ENCODE data around the gene CRTC2. TPM values are rescaled to one million over a fixed set of nuclear protein-coding genes. Genes with fewer than 3 reads are reported as not detected.
A peak's percentile ranks its signal among the peaks of the same experiment; 100 is the strongest.

Gene CRTC2
- total RNA-seq, 1 experiment from 2014 or later = 39.3 TPM

GRCh38 chr1:153903841-153904455 is 54.5 kb downstream of the CRTC2 start:
- H3K9me3 ChIP-seq (ENCODE audit: control insufficient read depth, insufficient read depth, low read depth, low read length) = no peaks in the 10 kb centered on the region
- TF ChIP-seq POLR2AphosphoS5 (IDR thresholded peaks at IDR 0.05; ENCODE audit: low read depth, low read length) (no peak), CTCF (IDR thresholded peaks at IDR 0.05) (no peak), REST (IDR thresholded peaks at IDR 0.05; ENCODE audit: insufficient read depth in 1 of 2, low read depth in 2 of 2, low read length in 1 of 2) (no peak), SIN3A (IDR thresholded peaks at IDR 0.05; ENCODE audit: borderline replicate concordance, insufficient read depth, low read depth, low read length) (no peak), TCF7L2 (IDR thresholded peaks at IDR 0.05; ENCODE audit: low read depth, low read length) (no peak)
- H3K36me3 ChIP-seq (ENCODE audit: control insufficient read depth, insufficient read depth, low read length) = no peaks in the 10 kb centered on the region
- no peak for ATAC-seq
- H3K27me3 ChIP-seq (ENCODE audit: control insufficient read depth, insufficient read depth, low read length) = no peaks in the 10 kb centered on the region
- no peak overlapping the region for H3K27ac ChIP-seq (ENCODE audit: low read length)
- no peaks in the 10 kb centered on the region for H3K4me1 ChIP-seq (ENCODE audit: control insufficient read depth, insufficient read depth, low read length)
- H3K4me3 ChIP-seq (ENCODE audit: low read depth in 2 of 2, low read length in 2 of 2) = no peak overlapping the region
- in situ Hi-C loops (cut with HindIII; ENCODE audit: low pct_unique_long_range_greater_than_20kb, low sequenced_read_pairs) (no loop called here), intact Hi-C loops (cut with micrococcal nuclease; ENCODE audit: unreplicated experiment) (no loop called here)
- ChIA-PET POLR2A (no interaction called here), CTCF (no interaction called here)
- no peak for DNase-seq (ENCODE audit: low read depth, low spot score)
- no TSS peak for BruUV-seq (replicated peaks)

GRCh38 chr1:153899509-153899908 is 58.9 kb downstream of the CRTC2 start:
- H3K9me3 ChIP-seq (ENCODE audit: control insufficient read depth, insufficient read depth, low read depth, low read length) = no peaks in the 10 kb centered on the region
- POLR2A ChIA-PET = no interaction called here
- CTCF ChIA-PET = no interaction called here
- H3K4me3 ChIP-seq (ENCODE audit: low read depth in 2 of 2, low read length in 2 of 2) = no peak overlapping the region
- TF ChIP-seq POLR2AphosphoS5 (IDR thresholded peaks at IDR 0.05; ENCODE audit: low read depth, low read length) (no peak), CTCF (IDR thresholded peaks at IDR 0.05) (no peak), TCF7L2 (IDR thresholded peaks at IDR 0.05; ENCODE audit: low read depth, low read length) (no peak), REST (IDR thresholded peaks at IDR 0.05; ENCODE audit: insufficient read depth in 1 of 2, low read depth in 2 of 2, low read length in 1 of 2) (no peak), SIN3A (IDR thresholded peaks at IDR 0.05; ENCODE audit: borderline replicate concordance, insufficient read depth, low read depth, low read length) (no peak)
- no peak overlapping the region for H3K27ac ChIP-seq (ENCODE audit: low read length)
- no peaks in the 10 kb centered on the region for H3K27me3 ChIP-seq (ENCODE audit: control insufficient read depth, insufficient read depth, low read length)
- DNase-seq (ENCODE audit: low read depth, low spot score) (no peak), ATAC-seq (no peak)
- in situ Hi-C loops (cut with HindIII; ENCODE audit: low pct_unique_long_range_greater_than_20kb, low sequenced_read_pairs) (no loop called here), intact Hi-C loops (cut with micrococcal nuclease; ENCODE audit: unreplicated experiment) (no loop called here)
- BruUV-seq (replicated peaks) = TSS peak; percentile 30
- no peaks in the 10 kb centered on the region for H3K36me3 ChIP-seq (ENCODE audit: control insufficient read depth, insufficient read depth, low read length)
- no peaks in the 10 kb centered on the region for H3K4me1 ChIP-seq (ENCODE audit: control insufficient read depth, insufficient read depth, low read length)
